Fibroblast of pulmonary artery (primary cell): ENCODE measurements around the gene DNM2.
"Not testable (repeated sequence)": the region's sequence is repeated elsewhere in the genome, so short reads cannot be mapped to it uniquely, and the experiment has no call there.

Experiments used
- DNase-seq: peaks from one replicate; pipeline ENCODE4 v3.0.0-alpha.2; 2010; ENCODE audit warnings: low read depth
- H3K4me3 ChIP-seq: replicated peaks from 2 replicates; pipeline ENCODE4 v1.5.1; 2011; ENCODE audit warnings: low read depth, mild to moderate bottlenecking, control low read depth, low read length, moderate library complexity
- CTCF ChIP-seq: IDR thresholded peaks from 2 replicates; pipeline ENCODE4 v1.5.1; 2011; ENCODE audit warnings: mild to moderate bottlenecking, control low read depth, low read length, inconsistent platforms; ENCODE audit errors: missing control alignments

Gene DNM2

DNA sequence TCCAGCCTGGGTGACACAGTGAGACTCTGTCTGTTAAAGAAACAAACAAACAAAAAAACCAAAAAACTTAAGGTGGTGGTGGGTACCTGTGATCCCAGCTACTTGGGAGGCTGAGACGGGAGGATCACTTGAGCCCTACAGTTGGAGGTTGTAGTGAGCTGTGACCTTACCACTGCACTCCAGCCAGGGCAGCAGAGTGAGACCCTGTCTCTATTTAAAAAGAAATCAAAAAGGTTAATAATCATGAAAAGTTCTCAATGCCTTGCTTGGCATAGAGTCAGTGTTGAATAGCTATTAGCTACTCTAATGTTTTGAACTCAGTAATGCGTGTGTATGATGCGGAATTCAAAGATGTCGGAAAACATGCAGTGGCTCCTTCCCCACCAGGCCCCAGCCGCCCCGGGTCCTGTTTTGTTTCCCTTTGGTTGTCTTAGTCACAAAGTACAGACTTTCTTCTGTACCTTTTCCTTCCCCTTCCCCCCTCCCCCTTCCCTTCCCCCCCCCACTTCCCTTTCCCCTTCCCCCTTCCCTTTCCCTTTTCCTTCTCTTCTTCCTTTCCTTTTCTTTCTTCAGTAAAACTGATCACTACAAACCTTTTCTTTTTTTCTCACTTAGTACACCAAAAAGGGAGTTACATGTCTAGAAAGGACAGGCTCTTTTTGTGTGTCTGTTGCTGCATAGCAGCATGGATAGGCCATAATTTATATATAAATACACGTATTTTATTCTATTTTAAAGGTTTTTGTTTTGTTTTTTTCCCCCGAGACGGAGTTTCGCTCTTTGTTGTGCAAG is 35.2 kb downstream of the DNM2 start:
- H3K4me3 ChIP-seq = no peak overlapping the region
- no peak for DNase-seq
- TF ChIP-seq CTCF = no peak

- DNase-seq = no peak
- no peak overlapping the region for H3K4me3 ChIP-seq
- no peak for TF ChIP-seq CTCF
These were observed 38.5 kb downstream of the DNM2 start for GRCh38 chr19:10756371-10756770.

DNA sequence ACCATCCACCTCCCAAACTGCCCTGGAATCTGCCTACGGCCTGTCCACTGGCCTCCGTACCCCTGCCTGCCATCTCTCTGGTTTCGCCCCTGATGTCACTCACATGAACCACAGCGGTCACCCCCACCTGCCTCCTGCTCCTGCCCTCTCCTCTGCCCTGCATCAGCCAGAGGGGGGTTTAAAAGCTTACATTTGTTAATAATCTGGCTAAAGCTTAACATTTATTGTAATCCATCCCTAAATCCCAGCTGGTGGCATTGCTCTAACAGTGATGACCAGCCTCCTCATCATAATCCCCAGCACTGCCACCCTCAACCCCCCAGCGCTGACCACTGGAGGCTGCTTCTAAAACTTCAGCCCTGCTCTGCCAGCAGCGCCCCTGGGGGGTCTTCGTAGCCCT is 38.9 kb downstream of the DNM2 start:
- TF ChIP-seq CTCF = no peak
- DNase-seq = no peak
- H3K4me3 ChIP-seq = no peak overlapping the region

DNA sequence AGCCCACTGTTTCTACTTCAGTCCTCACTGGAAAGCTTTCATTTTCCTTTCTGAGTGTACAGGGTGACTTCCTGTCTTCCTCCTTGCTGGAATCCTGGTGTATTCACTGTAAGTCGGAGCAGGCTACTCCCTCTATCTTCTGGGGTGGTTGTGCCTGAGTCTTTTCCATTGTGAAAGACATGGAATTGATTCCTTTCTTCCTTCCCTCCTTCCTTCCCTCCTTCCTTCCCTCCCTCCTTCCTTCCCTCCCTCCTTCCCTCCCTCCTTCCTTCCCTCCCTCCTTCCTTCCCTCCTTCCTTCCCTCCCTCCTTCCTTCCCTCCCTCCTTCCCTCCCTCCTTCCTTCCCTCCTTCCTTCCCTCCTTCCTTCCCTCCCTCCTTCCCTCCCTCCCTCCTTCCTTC is 40.2 kb downstream of the DNM2 start:
- DNase-seq, H3K4me3 ChIP-seq: not testable (repeated sequence)

DNA sequence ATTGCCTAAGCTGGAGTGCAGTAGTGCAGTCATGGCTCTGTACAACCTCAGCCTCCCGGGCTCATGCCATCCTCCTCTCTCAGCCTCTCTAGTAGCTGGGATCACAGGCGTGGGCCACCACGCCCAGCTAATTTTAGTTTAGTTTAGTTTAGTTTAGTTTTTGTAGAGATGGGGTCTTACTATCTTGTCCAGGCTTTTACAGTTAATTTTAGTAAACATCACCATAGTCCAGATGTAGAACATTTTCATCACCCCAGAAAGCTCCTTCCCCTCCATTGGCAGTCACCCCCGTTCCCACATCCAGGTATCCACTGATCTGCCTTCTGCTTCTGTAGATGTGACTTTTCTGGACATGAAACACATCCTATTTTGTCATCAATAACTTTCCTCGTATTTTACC is 41.1 kb downstream of the DNM2 start:
- no peak for TF ChIP-seq CTCF
- H3K4me3 ChIP-seq = no peak overlapping the region
- no peak for DNase-seq

GRCh38 chr19:10760273-10760944 is 42.5 kb downstream of the DNM2 start:
- TF ChIP-seq CTCF = no peak
- no peak overlapping the region for H3K4me3 ChIP-seq
- DNase-seq = no peak

GRCh38 chr19:10761443-10762250 is 43.8 kb downstream of the DNM2 start:
- H3K4me3 ChIP-seq = no peak overlapping the region
- DNase-seq = no peak
- no peak for TF ChIP-seq CTCF
